ENCODE results near the gene PLXNC1. TPM values are rescaled to one million over a fixed set of nuclear protein-coding genes. Genes with fewer than 3 reads are reported as not detected.

Gene PLXNC1
- polyA plus RNA-seq, 1 donor (not counting 4 experiments of a cell fraction or from before 2014, with no cell fraction given): 0.17 TPM

DNA sequence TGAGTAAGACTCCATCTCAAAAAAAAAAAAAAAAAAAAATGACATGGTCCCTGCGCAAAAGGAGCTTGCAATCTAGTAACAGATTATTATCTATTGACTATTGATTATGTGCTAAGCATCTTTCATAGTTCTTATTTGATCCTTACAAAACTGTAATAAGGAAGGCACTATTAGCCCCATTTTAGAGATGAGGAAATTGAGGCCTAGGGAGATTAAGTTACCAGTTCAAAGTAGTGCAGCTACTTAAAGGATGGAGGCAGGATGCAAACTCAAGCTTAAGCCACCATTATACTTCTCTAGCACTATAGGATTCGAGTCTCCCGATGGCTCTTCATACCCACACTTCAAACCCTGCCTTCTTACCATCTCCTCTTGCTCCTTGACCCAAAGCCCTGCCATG is 31.3 kb downstream of the PLXNC1 start:
- Histone ChIP-seq H3K36me3 (ENCODE audit: control insufficient read depth in 2 of 2, extremely low read depth in 1 of 2, insufficient read depth in 2 of 2, low read length in 2 of 2) (no peaks in the 10 kb centered on the region), H3K27me3 (ENCODE audit: control insufficient read depth, extremely low read depth, insufficient read depth, low read length) (no peaks in the 10 kb centered on the region), H3K4me1 (ENCODE audit: control insufficient read depth, extremely low read depth, insufficient read depth, low read length) (no peaks in the 10 kb centered on the region), H3K9me1 (ENCODE audit: control insufficient read depth, extremely low read depth, insufficient read depth, low read length) (no peaks in the 10 kb centered on the region), H3K79me2 (ENCODE audit: control insufficient read depth, insufficient read depth, low read length) (no peaks in the 10 kb centered on the region), H3K9me3 (ENCODE audit: control insufficient read depth, low read depth, low read length) (no peaks in the 10 kb centered on the region), H4K20me1 (ENCODE audit: control insufficient read depth, extremely low read depth, insufficient read depth, low read length) (no peaks in the 10 kb centered on the region), H2AFZ (ENCODE audit: control insufficient read depth, low read length) (no peak overlapping the region), H3K27ac (ENCODE audit: control insufficient read depth, insufficient read depth, low read length) (no peak overlapping the region), H3K4me2 (ENCODE audit: control insufficient read depth, extremely low read depth, insufficient read depth, low read depth, low read length) (no peak overlapping the region), H3K9ac (ENCODE audit: control insufficient read depth, extremely low read depth, insufficient read depth, low read length) (no peak overlapping the region), H3K4me3 (ENCODE audit: control insufficient read depth in 2 of 3, extremely low read depth in 1 of 3, insufficient read depth in 2 of 3, low read depth in 1 of 3, low read length in 3 of 3) (no peak overlapping the region)
- FAIRE-seq (no peak), DNase-seq (ENCODE audit: low read depth, low spot score) (no peak)
- dilution Hi-C loops (cut with MboI; ENCODE audit: extremely low pct_ligation_motif_present, low sequenced_read_pairs): no loop called here
- no peak for TF ChIP-seq EZH2 (IDR thresholded peaks at IDR 0.05; ENCODE audit: low read length)
- TF ChIP-seq, protein P1, sequence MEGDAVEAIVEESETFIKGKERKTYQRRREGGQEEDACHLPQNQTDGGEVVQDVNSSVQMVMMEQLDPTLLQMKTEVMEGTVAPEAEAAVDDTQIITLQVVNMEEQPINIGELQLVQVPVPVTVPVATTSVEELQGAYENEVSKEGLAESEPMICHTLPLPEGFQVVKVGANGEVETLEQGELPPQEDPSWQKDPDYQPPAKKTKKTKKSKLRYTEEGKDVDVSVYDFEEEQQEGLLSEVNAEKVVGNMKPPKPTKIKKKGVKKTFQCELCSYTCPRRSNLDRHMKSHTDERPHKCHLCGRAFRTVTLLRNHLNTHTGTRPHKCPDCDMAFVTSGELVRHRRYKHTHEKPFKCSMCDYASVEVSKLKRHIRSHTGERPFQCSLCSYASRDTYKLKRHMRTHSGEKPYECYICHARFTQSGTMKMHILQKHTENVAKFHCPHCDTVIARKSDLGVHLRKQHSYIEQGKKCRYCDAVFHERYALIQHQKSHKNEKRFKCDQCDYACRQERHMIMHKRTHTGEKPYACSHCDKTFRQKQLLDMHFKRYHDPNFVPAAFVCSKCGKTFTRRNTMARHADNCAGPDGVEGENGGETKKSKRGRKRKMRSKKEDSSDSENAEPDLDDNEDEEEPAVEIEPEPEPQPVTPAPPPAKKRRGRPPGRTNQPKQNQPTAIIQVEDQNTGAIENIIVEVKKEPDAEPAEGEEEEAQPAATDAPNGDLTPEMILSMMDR (optimal IDR thresholded peaks at IDR 0.05 in 1 of 3, IDR thresholded peaks at IDR 0.05 in 1 of 3, conservative IDR thresholded peaks at IDR 0.05 in 1 of 3; ENCODE audit: extremely low read depth in 1 of 3, insufficient read depth in 2 of 3, low read length in 3 of 3): no peak

- DNase-seq (ENCODE audit: low read depth, low spot score) (no peak), FAIRE-seq (no peak)
- H3K27me3 ChIP-seq (ENCODE audit: control insufficient read depth, extremely low read depth, insufficient read depth, low read length): peaks cover 4% of the 10 kb centered on the region
- no peaks in the 10 kb centered on the region for H3K36me3 ChIP-seq (ENCODE audit: control insufficient read depth in 2 of 2, extremely low read depth in 1 of 2, insufficient read depth in 2 of 2, low read length in 2 of 2)
- H3K79me2 ChIP-seq (ENCODE audit: control insufficient read depth, insufficient read depth, low read length): no peaks in the 10 kb centered on the region
- no peaks in the 10 kb centered on the region for H3K4me1 ChIP-seq (ENCODE audit: control insufficient read depth, extremely low read depth, insufficient read depth, low read length)
- no peak overlapping the region for H3K9ac ChIP-seq (ENCODE audit: control insufficient read depth, extremely low read depth, insufficient read depth, low read length)
- H2AFZ ChIP-seq (ENCODE audit: control insufficient read depth, low read length): no peak overlapping the region
- H3K27ac ChIP-seq (ENCODE audit: control insufficient read depth, insufficient read depth, low read length): no peak overlapping the region
- dilution Hi-C loops (cut with MboI; ENCODE audit: extremely low pct_ligation_motif_present, low sequenced_read_pairs): no loop called here
- no peak overlapping the region for H3K4me3 ChIP-seq (ENCODE audit: control insufficient read depth in 2 of 3, extremely low read depth in 1 of 3, insufficient read depth in 2 of 3, low read depth in 1 of 3, low read length in 3 of 3)
- no peak overlapping the region for H3K4me2 ChIP-seq (ENCODE audit: control insufficient read depth, extremely low read depth, insufficient read depth, low read depth, low read length)
- no peaks in the 10 kb centered on the region for H3K9me1 ChIP-seq (ENCODE audit: control insufficient read depth, extremely low read depth, insufficient read depth, low read length)
- H4K20me1 ChIP-seq (ENCODE audit: control insufficient read depth, extremely low read depth, insufficient read depth, low read length): no peaks in the 10 kb centered on the region
- H3K9me3 ChIP-seq (ENCODE audit: control insufficient read depth, low read depth, low read length): no peaks in the 10 kb centered on the region
- no peak for TF ChIP-seq EZH2 (IDR thresholded peaks at IDR 0.05; ENCODE audit: low read length)
- TF ChIP-seq, protein P1 (optimal IDR thresholded peaks at IDR 0.05 in 1 of 3, IDR thresholded peaks at IDR 0.05 in 1 of 3, conservative IDR thresholded peaks at IDR 0.05 in 1 of 3; ENCODE audit: extremely low read depth in 1 of 3, insufficient read depth in 2 of 3, low read length in 3 of 3): no peak
Observed at GRCh38 chr12:94180558-94181296, 32.4 kb downstream of the PLXNC1 start.
